ENCODE measurements around the gene RANBP2.
"Not testable (repeated sequence)": the region's sequence is repeated elsewhere in the genome, so short reads cannot be mapped to it uniquely, and the experiment has no call there.

GRCh38 chr2:108757973-108758372 lies 38.7 kb downstream of the RANBP2 start:
- TF ChIP-seq CTCF (IDR thresholded peaks at IDR 0.05; ENCODE audit: low read depth, low read length); EZH2phosphoT487 (IDR thresholded peaks at IDR 0.05; ENCODE audit: low read depth): not testable (repeated sequence)

Data from OCI-LY3 (cell line).